Measurements from ENCODE around the gene TRO. TPM values are rescaled to one million over a fixed set of nuclear protein-coding genes. Genes with fewer than 3 reads are reported as not detected.
A peak's percentile ranks its signal among the peaks of the same experiment; 100 is the strongest.

The TRO gene
- polyA plus RNA-seq (2013, experiment 1 of 4): 119 TPM
- 115 TPM for polyA plus RNA-seq (2013, experiment 2 of 4)
- 90.5 TPM for polyA plus RNA-seq (2013, experiment 3 of 4)
- 109 TPM for polyA plus RNA-seq (2013, experiment 4 of 4)

- peaks cover 4% of the 10 kb centered on the region for H3K4me1 ChIP-seq (ENCODE audit: control insufficient read depth, insufficient read depth, low read length)
- WGBS, 2 experiments: 1% methylated on average over 29 of the region's 29 CpGs
- H3K36me3 ChIP-seq (ENCODE audit: control insufficient read depth, insufficient read depth, low read length): peaks cover 22% of the 10 kb centered on the region
- H3K4me3 ChIP-seq (ENCODE audit: insufficient read depth, low read depth, low read length): peak within 1 kb of the TSS; percentile 76
- no peaks in the 10 kb centered on the region for H3K27me3 ChIP-seq (ENCODE audit: control insufficient read depth, insufficient read depth, low read length, poor library complexity, severe bottlenecking)
- no peaks in the 10 kb centered on the region for H3K9me3 ChIP-seq (ENCODE audit: control insufficient read depth, low read length)
- peak within 1 kb of the TSS; percentile 8 for H3K27ac ChIP-seq (ENCODE audit: insufficient read depth, low read depth, low read length, poor library complexity, severe bottlenecking)
Observed at GRCh38 chrX:54920610-54921426, at the start of gene TRO. Gene TRO (plus strand): TSS chrX:54920824. CDS start chrX:54922247, 1,423 bp downstream.

GRCh38 chrX:54885740-54886139, 34.9 kb upstream of the TRO start:
- H3K4me1 ChIP-seq (ENCODE audit: control insufficient read depth, insufficient read depth, low read length): no peaks in the 10 kb centered on the region
- H3K9me3 ChIP-seq (ENCODE audit: control insufficient read depth, low read length): no peaks in the 10 kb centered on the region
- 48 to 90% methylated on average over 2 to 3 of the region's 3 CpGs for WGBS, 2 experiments
- H3K27me3 ChIP-seq (ENCODE audit: control insufficient read depth, insufficient read depth, low read length, poor library complexity, severe bottlenecking): no peaks in the 10 kb centered on the region
- no peaks in the 10 kb centered on the region for H3K36me3 ChIP-seq (ENCODE audit: control insufficient read depth, insufficient read depth, low read length)
- H3K27ac ChIP-seq (ENCODE audit: insufficient read depth, low read depth, low read length, poor library complexity, severe bottlenecking): no peak overlapping the region
- H3K4me3 ChIP-seq (ENCODE audit: insufficient read depth, low read depth, low read length): no peak overlapping the region

GRCh38 chrX:54891573-54891972, 29.1 kb upstream of the TRO start:
- Histone ChIP-seq H3K9me3 (ENCODE audit: control insufficient read depth, low read length) (no peaks in the 10 kb centered on the region), H3K27me3 (ENCODE audit: control insufficient read depth, insufficient read depth, low read length, poor library complexity, severe bottlenecking) (no peaks in the 10 kb centered on the region), H3K4me1 (ENCODE audit: control insufficient read depth, insufficient read depth, low read length) (no peaks in the 10 kb centered on the region), H3K4me3 (ENCODE audit: insufficient read depth, low read depth, low read length) (no peak overlapping the region), H3K36me3 (ENCODE audit: control insufficient read depth, insufficient read depth, low read length) (no peaks in the 10 kb centered on the region), H3K27ac (ENCODE audit: insufficient read depth, low read depth, low read length, poor library complexity, severe bottlenecking) (no peak overlapping the region)
- no CpG with 5 or more reads among the region's 3 CpGs for WGBS, 2 experiments

- Histone ChIP-seq H3K36me3 (ENCODE audit: control insufficient read depth, insufficient read depth, low read length) (no peaks in the 10 kb centered on the region), H3K4me3 (ENCODE audit: insufficient read depth, low read depth, low read length) (no peak overlapping the region), H3K27ac (ENCODE audit: insufficient read depth, low read depth, low read length, poor library complexity, severe bottlenecking) (no peak overlapping the region), H3K4me1 (ENCODE audit: control insufficient read depth, insufficient read depth, low read length) (no peaks in the 10 kb centered on the region), H3K9me3 (ENCODE audit: control insufficient read depth, low read length) (no peaks in the 10 kb centered on the region), H3K27me3 (ENCODE audit: control insufficient read depth, insufficient read depth, low read length, poor library complexity, severe bottlenecking) (no peaks in the 10 kb centered on the region)
- 55 to 67% methylated on average over 1 of the region's 1 CpG for WGBS, 2 experiments
Observed at GRCh38 chrX:54894159-54894558, 26.5 kb upstream of the TRO start.

- Histone ChIP-seq H3K27me3 (ENCODE audit: control insufficient read depth, insufficient read depth, low read length, poor library complexity, severe bottlenecking) (no peaks in the 10 kb centered on the region), H3K4me3 (ENCODE audit: insufficient read depth, low read depth, low read length) (no peak overlapping the region), H3K4me1 (ENCODE audit: control insufficient read depth, insufficient read depth, low read length) (no peaks in the 10 kb centered on the region), H3K9me3 (ENCODE audit: control insufficient read depth, low read length) (no peaks in the 10 kb centered on the region), H3K27ac (ENCODE audit: insufficient read depth, low read depth, low read length, poor library complexity, severe bottlenecking) (no peak overlapping the region), H3K36me3 (ENCODE audit: control insufficient read depth, insufficient read depth, low read length) (no peaks in the 10 kb centered on the region)
Observed at GRCh38 chrX:54909941-54910340, 10.7 kb upstream of the TRO start.

- WGBS, 2 experiments: 1% methylated on average over 29 of the region's 29 CpGs
- Histone ChIP-seq H3K36me3 (ENCODE audit: control insufficient read depth, insufficient read depth, low read length) (peaks cover 23% of the 10 kb centered on the region), H3K27ac (ENCODE audit: insufficient read depth, low read depth, low read length, poor library complexity, severe bottlenecking) (peak overlapping the region; percentile 8), H3K4me3 (ENCODE audit: insufficient read depth, low read depth, low read length) (peak overlapping the region; percentile 76), H3K4me1 (ENCODE audit: control insufficient read depth, insufficient read depth, low read length) (peaks cover 4% of the 10 kb centered on the region), H3K27me3 (ENCODE audit: control insufficient read depth, insufficient read depth, low read length, poor library complexity, severe bottlenecking) (no peaks in the 10 kb centered on the region), H3K9me3 (ENCODE audit: control insufficient read depth, low read length) (no peaks in the 10 kb centered on the region)
Observed at GRCh38 chrX:54921427-54922021, 900 bp downstream of the TRO start.

- Histone ChIP-seq H3K36me3 (ENCODE audit: control insufficient read depth, insufficient read depth, low read length) (peaks cover 33% of the 10 kb centered on the region), H3K4me3 (ENCODE audit: insufficient read depth, low read depth, low read length) (no peak overlapping the region), H3K27me3 (ENCODE audit: control insufficient read depth, insufficient read depth, low read length, poor library complexity, severe bottlenecking) (no peaks in the 10 kb centered on the region), H3K27ac (ENCODE audit: insufficient read depth, low read depth, low read length, poor library complexity, severe bottlenecking) (no peak overlapping the region), H3K9me3 (ENCODE audit: control insufficient read depth, low read length) (no peaks in the 10 kb centered on the region), H3K4me1 (ENCODE audit: control insufficient read depth, insufficient read depth, low read length) (peaks cover 4% of the 10 kb centered on the region)
- WGBS, 2 experiments: 98 to 100% methylated on average over 3 of the region's 3 CpGs
Observed at GRCh38 chrX:54922547-54922946, 1.9 kb downstream of the TRO start.

- Histone ChIP-seq H3K27me3 (ENCODE audit: control insufficient read depth, insufficient read depth, low read length, poor library complexity, severe bottlenecking) (no peaks in the 10 kb centered on the region), H3K4me3 (ENCODE audit: insufficient read depth, low read depth, low read length) (no peak overlapping the region), H3K36me3 (ENCODE audit: control insufficient read depth, insufficient read depth, low read length) (peaks cover 38% of the 10 kb centered on the region), H3K27ac (ENCODE audit: insufficient read depth, low read depth, low read length, poor library complexity, severe bottlenecking) (no peak overlapping the region), H3K4me1 (ENCODE audit: control insufficient read depth, insufficient read depth, low read length) (peaks cover 4% of the 10 kb centered on the region), H3K9me3 (ENCODE audit: control insufficient read depth, low read length) (no peaks in the 10 kb centered on the region)
- WGBS, 2 experiments: 94 to 96% methylated on average over 7 of the region's 7 CpGs
Observed at GRCh38 chrX:54923376-54923775, 2.8 kb downstream of the TRO start.

- H3K27ac ChIP-seq (ENCODE audit: insufficient read depth, low read depth, low read length, poor library complexity, severe bottlenecking): no peak overlapping the region
- 94 to 98% methylated on average over 2 of the region's 2 CpGs for WGBS, 2 experiments
- peaks cover 54% of the 10 kb centered on the region for H3K36me3 ChIP-seq (ENCODE audit: control insufficient read depth, insufficient read depth, low read length)
- H3K4me3 ChIP-seq (ENCODE audit: insufficient read depth, low read depth, low read length): no peak overlapping the region
- H3K27me3 ChIP-seq (ENCODE audit: control insufficient read depth, insufficient read depth, low read length, poor library complexity, severe bottlenecking): no peaks in the 10 kb centered on the region
- H3K9me3 ChIP-seq (ENCODE audit: control insufficient read depth, low read length): no peaks in the 10 kb centered on the region
- peaks cover 3% of the 10 kb centered on the region for H3K4me1 ChIP-seq (ENCODE audit: control insufficient read depth, insufficient read depth, low read length)
Observed at GRCh38 chrX:54926978-54927377, 6.4 kb downstream of the TRO start.

- no peaks in the 10 kb centered on the region for H3K4me1 ChIP-seq (ENCODE audit: control insufficient read depth, insufficient read depth, low read length)
- no peaks in the 10 kb centered on the region for H3K9me3 ChIP-seq (ENCODE audit: control insufficient read depth, low read length)
- H3K4me3 ChIP-seq (ENCODE audit: insufficient read depth, low read depth, low read length): no peak overlapping the region
- H3K36me3 ChIP-seq (ENCODE audit: control insufficient read depth, insufficient read depth, low read length): peaks cover 40% of the 10 kb centered on the region
- no peak overlapping the region for H3K27ac ChIP-seq (ENCODE audit: insufficient read depth, low read depth, low read length, poor library complexity, severe bottlenecking)
- WGBS, 2 experiments: 95 to 97% methylated on average over 3 of the region's 3 CpGs
- H3K27me3 ChIP-seq (ENCODE audit: control insufficient read depth, insufficient read depth, low read length, poor library complexity, severe bottlenecking): no peaks in the 10 kb centered on the region
Observed at GRCh38 chrX:54928876-54929275, 8.3 kb downstream of the TRO start.

Data from ectodermal cell (in vitro differentiated cells).